ENCODE data around the gene DIMT1. TPM values are rescaled to one million over a fixed set of nuclear protein-coding genes. Genes with fewer than 3 reads are reported as not detected.

Gene DIMT1
- total and polyA plus RNA-seq, 7 donors: 8.5 to 28.0 (median 21.1) TPM

DNA sequence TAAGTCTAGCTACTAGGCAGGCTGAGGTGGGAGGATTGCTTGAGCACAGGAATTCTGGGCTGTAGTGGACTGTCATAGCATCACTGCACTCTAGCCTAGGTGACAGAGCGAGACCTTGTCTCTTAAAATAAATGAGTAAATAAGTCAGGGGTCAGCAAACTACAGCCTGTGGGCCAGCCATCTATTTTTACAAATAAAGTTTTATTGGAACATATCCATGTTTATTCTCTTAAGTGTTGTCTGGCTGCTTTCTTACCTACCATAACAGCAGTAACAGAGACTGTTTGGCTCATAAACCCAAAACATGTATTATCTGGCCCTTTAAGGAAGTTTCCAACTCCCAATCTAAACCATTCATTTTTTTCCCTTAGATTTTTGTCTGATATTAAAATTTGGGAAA lies 29.6 kb downstream of the DIMT1 start:
- Histone ChIP-seq H3K4me3 (no peak overlapping the region), H3K27me3 (ENCODE audit: insufficient read depth in 3 of 3, low read length in 2 of 3) (no peaks in the 10 kb centered on the region), H3K4me1 (no peaks in the 10 kb centered on the region), H3K9me3 (no peaks in the 10 kb centered on the region), H3K27ac (no peak overlapping the region), H3K36me3 (ENCODE audit: insufficient read depth in 1 of 2, low read depth in 1 of 2) (peaks cover 3 to 67% of the 10 kb centered on the region in 2 donors)
- TF ChIP-seq CTCF (IDR thresholded peaks at IDR 0.05): no peak
- WGBS, 3 donors: 98 to 100% (median 100%) methylated on average over 1 of the region's 1 CpG
- DNase-seq (no peak), ATAC-seq (no peak)
- intact Hi-C loops (cut with DNase I): no loop called here

DNA sequence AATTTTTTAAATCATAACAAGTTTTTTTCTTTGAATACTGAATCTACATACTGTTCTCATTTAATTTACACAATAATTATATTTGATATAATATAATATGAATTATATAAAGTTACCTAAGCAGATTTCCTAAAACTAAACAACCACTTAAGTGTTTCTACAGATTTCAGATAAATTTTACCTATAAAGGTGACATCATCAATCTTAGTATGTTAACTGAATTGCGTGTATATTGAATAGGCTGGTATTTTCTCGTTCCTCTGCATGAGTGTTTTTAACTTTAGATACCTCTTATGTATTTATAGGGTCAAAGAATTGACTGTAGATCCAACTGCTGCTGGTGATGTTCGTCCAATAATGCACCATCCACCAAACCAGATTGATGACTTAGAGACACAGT lies 30.3 kb downstream of the DIMT1 start:
- H3K36me3 ChIP-seq (ENCODE audit: insufficient read depth in 1 of 2, low read depth in 1 of 2): peaks cover under 1 to 60% of the 10 kb centered on the region in 2 donors
- H3K4me3 ChIP-seq: no peak overlapping the region
- 93 to 97% (median 96%) methylated on average over 3 of the region's 3 CpGs for WGBS, 3 donors
- no peaks in the 10 kb centered on the region for H3K4me1 ChIP-seq
- DNase-seq (no peak), ATAC-seq (no peak)
- intact Hi-C loops (cut with DNase I): no loop called here
- no peaks in the 10 kb centered on the region for H3K27me3 ChIP-seq (ENCODE audit: insufficient read depth in 3 of 3, low read length in 2 of 3)
- no peaks in the 10 kb centered on the region for H3K9me3 ChIP-seq
- TF ChIP-seq CTCF (IDR thresholded peaks at IDR 0.05): no peak
- H3K27ac ChIP-seq: no peak overlapping the region

DNA sequence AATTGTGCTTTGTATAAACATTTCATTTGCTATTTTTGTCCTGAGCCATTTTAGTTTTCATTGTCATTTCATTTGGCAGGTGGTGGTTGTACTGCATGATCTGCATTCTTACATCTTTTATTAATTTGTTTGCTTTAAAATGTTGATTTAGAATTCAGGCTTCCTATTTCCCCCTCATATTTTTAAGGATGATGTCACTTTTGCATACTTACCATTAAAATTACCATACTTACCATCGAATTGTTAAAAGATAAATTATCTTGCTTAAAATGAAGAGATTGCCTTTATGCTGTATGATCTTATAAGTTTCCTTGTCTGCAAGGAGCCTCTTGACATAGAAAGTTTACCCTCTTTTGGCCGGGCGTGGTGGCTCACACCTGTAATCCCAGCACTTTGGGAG lies 31.1 kb downstream of the DIMT1 start:
- H3K36me3 ChIP-seq (ENCODE audit: insufficient read depth in 1 of 2, low read depth in 1 of 2): peaks cover 0 to 52% of the 10 kb centered on the region in 2 donors
- WGBS, 3 donors: 96 to 99% (median 96%) methylated on average over 3 of the region's 3 CpGs
- no peaks in the 10 kb centered on the region for H3K9me3 ChIP-seq

DNA sequence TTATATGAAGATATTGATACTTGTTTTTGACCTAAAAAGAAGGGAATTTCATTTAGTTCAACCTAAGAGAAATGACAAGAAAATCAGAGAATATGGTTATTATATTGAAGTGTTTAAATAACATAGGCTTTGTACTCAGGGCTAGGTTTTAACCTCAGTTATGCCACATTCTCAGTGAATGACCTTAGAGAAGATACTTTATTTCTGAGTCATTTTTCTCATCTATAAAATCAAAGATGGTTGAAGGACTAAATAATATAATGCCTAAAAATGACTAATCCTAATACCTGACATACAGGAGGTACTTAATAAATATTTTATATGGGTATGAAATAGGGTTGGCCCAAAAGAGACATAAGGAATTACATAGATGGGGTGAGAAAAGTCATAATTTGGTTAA lies 32.3 kb downstream of the DIMT1 start:
- H3K9me3 ChIP-seq: no peaks in the 10 kb centered on the region
- H3K27ac ChIP-seq: no peak overlapping the region
- H3K4me3 ChIP-seq: no peak overlapping the region
- H3K4me1 ChIP-seq: no peaks in the 10 kb centered on the region
- DNase-seq: no peak
- H3K27me3 ChIP-seq (ENCODE audit: insufficient read depth in 3 of 3, low read length in 2 of 3): no peaks in the 10 kb centered on the region
- no peak for TF ChIP-seq CTCF (IDR thresholded peaks at IDR 0.05)
- intact Hi-C loops (cut with DNase I): no loop called here
- no peak for ATAC-seq
- peaks cover 0 to 50% of the 10 kb centered on the region in 2 donors for H3K36me3 ChIP-seq (ENCODE audit: insufficient read depth in 1 of 2, low read depth in 1 of 2)

More for the DNA sequence above, 31.1 kb downstream of the DIMT1 start:
- Histone ChIP-seq H3K4me3 (no peak overlapping the region), H3K27ac (no peak overlapping the region), H3K27me3 (ENCODE audit: insufficient read depth in 3 of 3, low read length in 2 of 3) (no peaks in the 10 kb centered on the region), H3K4me1 (no peaks in the 10 kb centered on the region)
- DNase-seq (no peak), ATAC-seq (no peak)
- no peak for TF ChIP-seq CTCF (IDR thresholded peaks at IDR 0.05)
- intact Hi-C loops (cut with DNase I): no loop called here

DNA sequence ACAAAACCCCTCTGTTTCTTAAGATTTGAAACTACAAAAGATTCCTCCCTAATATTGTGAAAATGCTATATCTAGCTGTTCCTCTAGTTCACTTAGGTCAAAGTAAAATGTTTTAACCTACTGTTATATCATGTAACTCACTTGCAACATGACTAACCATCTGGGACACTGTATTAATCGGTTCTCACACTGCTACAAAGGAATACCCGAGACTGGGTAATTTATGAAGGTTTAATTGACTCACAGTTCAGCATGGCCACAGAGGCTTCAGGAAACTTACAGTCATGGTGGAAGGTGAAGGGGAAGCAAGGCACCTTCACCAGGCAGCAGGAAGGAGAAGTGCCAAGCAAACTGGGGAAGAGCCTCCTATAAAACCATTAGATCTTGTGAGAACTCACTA lies 34.7 kb downstream of the DIMT1 start:
- Histone ChIP-seq H3K9me3 (no peaks in the 10 kb centered on the region), H3K27me3 (ENCODE audit: insufficient read depth in 3 of 3, low read length in 2 of 3) (no peaks in the 10 kb centered on the region), H3K4me3 (no peak overlapping the region), H3K36me3 (ENCODE audit: insufficient read depth in 1 of 2, low read depth in 1 of 2) (peaks cover 0 to 50% of the 10 kb centered on the region in 2 donors), H3K27ac (no peak overlapping the region), H3K4me1 (no peaks in the 10 kb centered on the region)
- intact Hi-C loops (cut with DNase I): no loop called here
- no peak for TF ChIP-seq CTCF (IDR thresholded peaks at IDR 0.05)
- ATAC-seq (no peak), DNase-seq (no peak)
- WGBS, 3 donors: 75 to 92% (median 84%) methylated on average over 2 of the region's 2 CpGs

Data from psoas muscle (tissue), 8 donors.